HG03439 (cell line): ENCODE results near the gene C6orf163.

ENCODE experiments used
- ATAC-seq: cut with Tn5 transposase; IDR thresholded peaks from one replicate; pipeline ENCODE4 v1.9.1; 2021; ENCODE audit warnings: mild to moderate bottlenecking, moderate library complexity; ENCODE audit not compliant: unreplicated experiment

Gene C6orf163

GRCh38 chr6:87408721-87409155 is 64.1 kb downstream of the C6orf163 start:
- ATAC-seq: no peak
